ENCODE results near the gene TNFSF11.
"Not testable (repeated sequence)": the region's sequence is repeated elsewhere in the genome, so short reads cannot be mapped to it uniquely, and the experiment has no call there.

The TNFSF11 gene

DNA sequence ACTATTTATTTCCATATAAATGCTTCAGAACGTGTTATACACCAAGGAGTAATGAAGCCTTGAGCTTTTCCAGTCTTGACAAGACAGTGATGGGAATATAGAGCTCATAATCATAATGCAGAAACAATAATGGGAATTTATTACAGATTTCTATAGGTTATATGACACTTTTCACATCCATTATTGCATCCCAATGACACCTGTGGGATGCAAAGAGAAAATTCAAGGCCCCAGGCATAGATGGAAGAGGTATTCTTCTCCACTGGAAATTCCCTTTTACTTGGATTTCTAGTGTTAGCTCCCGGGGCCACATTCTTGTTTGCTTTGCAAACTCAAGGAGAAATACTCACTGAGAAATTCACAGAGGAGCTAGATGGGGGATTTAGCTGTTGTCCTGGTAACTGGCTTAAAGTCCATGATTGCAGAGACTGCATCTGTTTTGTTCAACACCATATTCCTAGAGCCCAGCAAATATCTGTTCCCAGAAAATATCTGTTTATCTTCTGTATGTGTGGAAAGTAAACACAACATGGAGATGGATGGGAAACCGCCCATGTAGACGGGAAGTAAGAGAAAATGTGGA, 30.6 kb upstream of the TNFSF11 start:
- no peak overlapping the region for H3K27ac ChIP-seq (ENCODE audit: low read depth, low read length)
- no peaks in the 10 kb centered on the region for H3K36me3 ChIP-seq (ENCODE audit: insufficient read depth, low read length)
- H3K27me3 ChIP-seq (ENCODE audit: insufficient read depth, low read length): no peaks in the 10 kb centered on the region
- H3K4me1 ChIP-seq (ENCODE audit: control insufficient read depth, insufficient read depth, low read length, unreplicated experiment): peaks cover 14% of the 10 kb centered on the region
- H3K79me2 ChIP-seq (ENCODE audit: control insufficient read depth, insufficient read depth, low read length, unreplicated experiment): no peaks in the 10 kb centered on the region
- no peak overlapping the region for H3K4me3 ChIP-seq (ENCODE audit: low read depth, low read length)
- H2AFZ ChIP-seq (ENCODE audit: low read length, unreplicated experiment): no peak overlapping the region

DNA sequence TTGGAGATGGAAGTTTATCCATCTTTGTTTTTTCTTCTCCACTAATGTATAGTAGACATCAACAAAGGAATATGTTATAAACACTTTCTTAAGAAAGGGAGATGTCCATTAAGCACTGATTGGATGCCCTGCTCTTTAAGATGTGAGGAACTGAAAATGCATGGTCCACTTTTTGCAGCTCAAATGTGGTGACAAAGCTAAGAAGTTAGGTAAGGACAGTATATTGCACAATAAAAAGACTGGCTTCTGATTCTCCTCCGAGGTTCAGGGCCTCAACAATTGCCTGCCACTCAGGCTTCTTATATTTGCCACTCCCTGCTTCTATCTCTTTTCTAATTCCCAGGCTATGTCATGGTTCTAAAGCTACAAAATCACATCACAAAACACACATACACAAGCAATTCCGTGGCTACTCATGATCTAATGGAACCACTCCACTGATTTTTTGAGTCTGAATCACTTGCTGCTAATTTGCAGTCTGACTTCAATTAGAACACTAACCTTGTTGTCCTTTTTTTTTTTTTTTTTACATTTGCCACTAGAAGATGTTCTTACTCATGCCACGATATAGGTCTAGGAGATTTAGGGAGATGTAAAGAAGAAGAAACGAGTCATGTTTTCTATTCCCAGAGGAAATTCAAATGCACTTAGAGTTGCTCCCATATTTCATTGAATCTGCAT, 29.6 kb upstream of the TNFSF11 start:
- H3K36me3 ChIP-seq (ENCODE audit: insufficient read depth, low read length): no peaks in the 10 kb centered on the region
- H3K79me2 ChIP-seq (ENCODE audit: control insufficient read depth, insufficient read depth, low read length, unreplicated experiment): no peaks in the 10 kb centered on the region
- no peak overlapping the region for H3K4me3 ChIP-seq (ENCODE audit: low read depth, low read length)
- no peak overlapping the region for H2AFZ ChIP-seq (ENCODE audit: low read length, unreplicated experiment)
- H3K27me3 ChIP-seq (ENCODE audit: insufficient read depth, low read length): no peaks in the 10 kb centered on the region
- H3K4me1 ChIP-seq (ENCODE audit: control insufficient read depth, insufficient read depth, low read length, unreplicated experiment): peaks cover 8% of the 10 kb centered on the region
- no peak overlapping the region for H3K27ac ChIP-seq (ENCODE audit: low read depth, low read length)

DNA sequence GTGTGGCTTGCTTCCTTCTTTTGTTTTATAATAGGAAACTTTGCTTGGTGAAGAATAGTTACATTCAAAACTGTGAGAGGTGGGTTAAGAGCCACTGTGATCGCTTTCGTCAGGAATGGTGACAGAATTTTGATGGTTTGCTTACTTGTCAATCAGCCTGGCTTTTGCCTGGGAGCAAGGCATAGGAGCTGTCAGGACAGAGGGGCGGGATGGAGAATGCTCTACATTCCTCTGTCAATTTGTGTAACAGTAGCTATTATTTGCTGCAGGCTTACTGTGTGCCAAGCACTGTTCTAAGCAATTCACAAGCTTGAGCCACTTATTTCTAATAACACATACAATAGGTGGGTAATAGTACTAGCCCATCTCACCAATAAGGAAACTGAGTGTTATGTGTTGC, 28.1 kb upstream of the TNFSF11 start:
- H3K27me3 ChIP-seq (ENCODE audit: insufficient read depth, low read length): no peaks in the 10 kb centered on the region
- no peak overlapping the region for H3K4me3 ChIP-seq (ENCODE audit: low read depth, low read length)
- no peaks in the 10 kb centered on the region for H3K36me3 ChIP-seq (ENCODE audit: insufficient read depth, low read length)
- H2AFZ ChIP-seq (ENCODE audit: low read length, unreplicated experiment): no peak overlapping the region
- H3K4me1 ChIP-seq (ENCODE audit: control insufficient read depth, insufficient read depth, low read length, unreplicated experiment): peaks cover 8% of the 10 kb centered on the region
- no peak overlapping the region for H3K27ac ChIP-seq (ENCODE audit: low read depth, low read length)
- H3K79me2 ChIP-seq (ENCODE audit: control insufficient read depth, insufficient read depth, low read length, unreplicated experiment): no peaks in the 10 kb centered on the region

DNA sequence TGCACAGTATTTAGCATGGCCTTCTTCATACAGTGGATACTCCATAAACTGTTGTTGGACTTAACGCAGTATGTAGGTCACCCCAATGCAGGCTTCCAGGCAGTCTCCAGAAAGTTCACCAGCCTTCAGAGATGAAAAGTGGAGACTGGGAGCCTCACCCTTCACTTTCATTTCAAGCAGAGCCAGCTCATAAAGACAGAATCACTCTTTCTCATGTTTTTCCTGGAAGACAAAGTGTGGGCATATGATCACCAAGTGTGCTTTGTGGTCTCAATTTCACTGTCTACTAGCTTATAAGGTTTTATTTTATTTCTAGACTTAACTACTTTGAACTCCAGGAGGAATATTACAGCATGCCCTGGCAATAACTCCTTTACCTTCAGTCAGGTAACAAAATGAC, 26.3 kb upstream of the TNFSF11 start:
- Histone ChIP-seq H3K4me3 (ENCODE audit: low read depth, low read length) (no peak overlapping the region), H3K79me2 (ENCODE audit: control insufficient read depth, insufficient read depth, low read length, unreplicated experiment) (no peaks in the 10 kb centered on the region), H3K27ac (ENCODE audit: low read depth, low read length) (no peak overlapping the region), H3K4me1 (ENCODE audit: control insufficient read depth, insufficient read depth, low read length, unreplicated experiment) (peaks cover 8% of the 10 kb centered on the region), H2AFZ (ENCODE audit: low read length, unreplicated experiment) (no peak overlapping the region), H3K36me3 (ENCODE audit: insufficient read depth, low read length) (no peaks in the 10 kb centered on the region), H3K27me3 (ENCODE audit: insufficient read depth, low read length) (no peaks in the 10 kb centered on the region)

DNA sequence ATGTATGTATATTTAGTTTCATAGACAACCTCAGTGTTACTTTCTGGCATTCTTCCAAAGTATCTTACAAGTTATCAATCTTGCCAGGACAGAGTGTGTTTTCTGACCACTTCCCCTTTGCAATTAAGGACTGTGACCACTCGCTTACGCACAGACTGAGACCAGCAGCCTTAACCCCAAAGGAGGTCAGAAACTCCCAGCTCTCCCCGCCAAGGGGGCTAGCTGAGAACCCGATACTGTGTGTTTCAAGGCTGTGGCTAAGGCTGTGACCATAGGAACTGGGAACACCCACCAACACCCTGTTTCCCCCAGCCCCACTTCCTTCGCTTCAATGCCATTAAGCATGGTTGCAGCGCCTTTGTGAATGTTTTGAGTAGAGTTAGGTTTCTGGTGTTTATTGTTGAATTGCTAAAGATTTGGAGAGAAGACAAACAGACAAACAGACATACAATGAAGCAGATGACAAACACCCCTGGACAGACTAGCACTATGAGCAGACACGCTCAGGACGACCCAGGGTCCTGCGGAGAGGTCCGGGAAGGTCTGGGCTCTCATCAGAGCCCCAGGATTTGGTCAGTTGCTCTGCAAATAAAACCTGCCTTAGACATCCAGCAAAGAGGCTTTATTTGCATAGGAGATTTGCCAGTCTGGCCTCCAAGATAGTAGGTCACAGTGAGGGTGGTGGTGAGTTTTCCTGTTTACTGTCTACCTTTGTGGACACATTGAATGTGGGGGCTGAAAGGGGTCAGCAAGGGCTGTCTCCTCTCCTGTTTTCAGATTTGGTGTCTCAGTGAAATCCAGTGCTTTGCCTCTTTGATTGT, 25.0 kb upstream of the TNFSF11 start:
- H3K4me1 ChIP-seq (ENCODE audit: control insufficient read depth, insufficient read depth, low read length, unreplicated experiment): peaks cover 17% of the 10 kb centered on the region
- H3K27me3 ChIP-seq (ENCODE audit: insufficient read depth, low read length): no peaks in the 10 kb centered on the region
- H2AFZ ChIP-seq (ENCODE audit: low read length, unreplicated experiment): no peak overlapping the region

DNA sequence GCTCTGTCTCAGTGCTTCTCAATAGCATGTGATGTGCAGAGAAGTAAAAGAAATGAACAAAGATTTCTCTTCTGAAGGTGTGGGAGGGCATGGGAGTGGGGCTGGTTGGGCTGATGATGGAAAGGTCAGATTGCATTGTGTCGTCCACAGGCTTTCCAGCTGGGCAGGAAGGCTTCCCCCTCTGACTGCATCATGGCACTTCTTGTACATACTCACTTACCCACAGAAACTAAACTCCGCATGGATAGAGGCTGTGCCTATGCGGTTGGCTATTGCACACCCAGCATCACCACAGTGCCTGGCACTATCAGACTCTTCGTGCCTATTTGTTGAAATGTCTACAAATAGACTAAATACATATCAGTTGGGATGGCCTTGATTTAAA, 24.4 kb upstream of the TNFSF11 start:
- H3K36me3 ChIP-seq (ENCODE audit: insufficient read depth, low read length): no peaks in the 10 kb centered on the region
- no peaks in the 10 kb centered on the region for H3K79me2 ChIP-seq (ENCODE audit: control insufficient read depth, insufficient read depth, low read length, unreplicated experiment)
- H2AFZ ChIP-seq (ENCODE audit: low read length, unreplicated experiment): no peak overlapping the region
- H3K27ac ChIP-seq (ENCODE audit: low read depth, low read length): no peak overlapping the region
- no peak overlapping the region for H3K4me3 ChIP-seq (ENCODE audit: low read depth, low read length)
- H3K4me1 ChIP-seq (ENCODE audit: control insufficient read depth, insufficient read depth, low read length, unreplicated experiment): peaks cover 16% of the 10 kb centered on the region
- H3K27me3 ChIP-seq (ENCODE audit: insufficient read depth, low read length): no peaks in the 10 kb centered on the region

More for the DNA sequence above, 25.0 kb upstream of the TNFSF11 start:
- Histone ChIP-seq H3K27ac (ENCODE audit: low read depth, low read length) (no peak overlapping the region), H3K36me3 (ENCODE audit: insufficient read depth, low read length) (no peaks in the 10 kb centered on the region), H3K79me2 (ENCODE audit: control insufficient read depth, insufficient read depth, low read length, unreplicated experiment) (no peaks in the 10 kb centered on the region), H3K4me3 (ENCODE audit: low read depth, low read length) (no peak overlapping the region)

DNA sequence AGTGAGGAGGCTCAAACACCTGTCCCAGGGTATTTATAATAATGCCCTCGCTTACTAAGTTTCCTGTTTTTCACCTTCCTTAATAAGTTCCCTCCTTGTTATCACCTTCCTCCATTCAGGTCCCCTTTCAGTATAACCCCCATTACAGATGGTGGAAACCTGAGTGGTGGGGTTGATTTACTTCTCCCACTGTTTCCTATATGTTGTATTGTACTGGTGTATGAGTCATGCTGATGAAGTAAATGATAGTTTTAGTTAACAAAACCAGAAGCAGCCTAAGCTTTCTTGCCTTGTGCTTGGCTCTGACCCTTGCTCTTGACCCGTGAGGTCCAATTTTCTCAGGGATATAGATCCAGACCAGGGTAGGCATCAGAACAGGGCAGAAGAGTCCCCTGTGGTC, 22.3 kb upstream of the TNFSF11 start:
- Histone ChIP-seq H3K4me1 (ENCODE audit: control insufficient read depth, insufficient read depth, low read length, unreplicated experiment) (peaks cover 14% of the 10 kb centered on the region), H3K79me2 (ENCODE audit: control insufficient read depth, insufficient read depth, low read length, unreplicated experiment) (no peaks in the 10 kb centered on the region), H3K36me3 (ENCODE audit: insufficient read depth, low read length) (no peaks in the 10 kb centered on the region), H3K4me3 (ENCODE audit: low read depth, low read length) (no peak overlapping the region), H2AFZ (ENCODE audit: low read length, unreplicated experiment) (no peak overlapping the region), H3K27me3 (ENCODE audit: insufficient read depth, low read length) (no peaks in the 10 kb centered on the region), H3K27ac (ENCODE audit: low read depth, low read length) (no peak overlapping the region)

DNA sequence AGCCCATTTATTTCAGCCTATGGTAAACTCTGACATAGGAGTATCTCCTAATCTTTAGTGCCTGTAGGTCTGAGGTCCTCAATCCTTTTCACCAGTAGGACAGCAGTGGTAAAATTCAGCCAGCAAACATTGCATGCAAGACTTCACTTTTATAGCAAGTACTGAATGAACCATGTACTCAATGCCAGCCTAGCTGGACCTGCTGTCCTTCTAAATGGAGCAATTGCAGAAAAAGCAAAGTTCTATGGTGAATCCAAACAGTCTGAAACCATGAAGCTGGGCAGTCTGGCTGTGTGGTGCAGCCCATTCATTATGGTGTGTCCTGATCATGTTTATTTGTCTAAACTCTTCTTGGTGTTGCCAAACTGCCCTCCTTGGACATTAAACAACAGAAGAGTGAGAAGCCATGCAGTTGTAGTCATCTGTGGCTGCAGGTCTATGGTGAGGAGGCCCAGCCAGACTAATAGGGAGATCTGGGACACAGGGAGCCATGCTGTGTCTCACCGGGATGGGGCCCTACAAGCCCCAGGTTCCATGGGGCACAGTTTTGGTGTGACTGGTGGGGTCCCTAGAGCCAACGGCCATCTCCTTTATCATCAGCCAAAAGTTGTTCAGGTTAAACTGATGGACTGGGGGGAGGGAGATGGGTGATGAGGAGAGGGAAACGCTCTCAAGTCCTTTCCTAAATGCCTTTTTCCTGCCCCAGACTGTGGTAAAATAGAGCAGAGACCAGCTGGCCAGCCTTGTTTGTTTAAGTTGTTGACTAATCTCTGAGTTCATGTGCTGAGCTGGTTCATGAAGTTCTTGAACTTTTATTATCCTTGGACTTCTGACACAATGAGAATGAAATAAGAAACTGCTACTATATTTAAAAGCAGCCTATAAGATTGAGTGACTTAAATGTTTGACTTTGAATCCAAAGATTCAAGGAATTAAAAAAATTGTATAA, 20.6 kb upstream of the TNFSF11 start:
- Histone ChIP-seq H3K79me2 (ENCODE audit: control insufficient read depth, insufficient read depth, low read length, unreplicated experiment) (no peaks in the 10 kb centered on the region), H3K27me3 (ENCODE audit: insufficient read depth, low read length) (no peaks in the 10 kb centered on the region), H2AFZ (ENCODE audit: low read length, unreplicated experiment) (no peak overlapping the region), H3K27ac (ENCODE audit: low read depth, low read length) (0 out of 2 replicates have a peak overlapping the region, but pooled peaks have one; percentile 20), H3K36me3 (ENCODE audit: insufficient read depth, low read length) (no peaks in the 10 kb centered on the region), H3K4me1 (ENCODE audit: control insufficient read depth, insufficient read depth, low read length, unreplicated experiment) (peaks cover 14% of the 10 kb centered on the region), H3K4me3 (ENCODE audit: low read depth, low read length) (no peak overlapping the region)

DNA sequence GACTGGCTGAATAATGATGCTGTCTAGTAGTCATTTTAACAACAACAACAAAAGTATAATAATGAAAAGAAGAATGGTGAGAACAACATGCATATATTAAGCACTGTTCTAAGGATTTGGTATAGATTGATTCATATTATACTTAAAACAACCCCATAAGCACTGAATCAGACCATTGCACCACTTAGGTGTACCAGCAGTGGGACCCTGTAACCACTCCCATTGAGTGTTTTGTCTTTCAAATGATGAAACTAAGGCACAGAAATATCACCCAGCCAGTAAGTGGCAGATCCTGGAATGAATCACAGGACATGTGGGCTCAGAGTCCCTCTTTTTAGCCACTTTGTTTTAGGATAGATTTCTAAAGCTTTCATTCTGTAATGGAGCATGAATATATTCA, 14.9 kb upstream of the TNFSF11 start:
- Histone ChIP-seq H3K4me3 (ENCODE audit: low read depth, low read length) (no peak overlapping the region), H2AFZ (ENCODE audit: low read length, unreplicated experiment) (no peak overlapping the region), H3K36me3 (ENCODE audit: insufficient read depth, low read length) (no peaks in the 10 kb centered on the region), H3K27ac (ENCODE audit: low read depth, low read length) (no peak overlapping the region), H3K4me1 (ENCODE audit: control insufficient read depth, insufficient read depth, low read length, unreplicated experiment) (peaks cover 4% of the 10 kb centered on the region), H3K79me2 (ENCODE audit: control insufficient read depth, insufficient read depth, low read length, unreplicated experiment) (no peaks in the 10 kb centered on the region), H3K27me3 (ENCODE audit: insufficient read depth, low read length) (no peaks in the 10 kb centered on the region)

DNA sequence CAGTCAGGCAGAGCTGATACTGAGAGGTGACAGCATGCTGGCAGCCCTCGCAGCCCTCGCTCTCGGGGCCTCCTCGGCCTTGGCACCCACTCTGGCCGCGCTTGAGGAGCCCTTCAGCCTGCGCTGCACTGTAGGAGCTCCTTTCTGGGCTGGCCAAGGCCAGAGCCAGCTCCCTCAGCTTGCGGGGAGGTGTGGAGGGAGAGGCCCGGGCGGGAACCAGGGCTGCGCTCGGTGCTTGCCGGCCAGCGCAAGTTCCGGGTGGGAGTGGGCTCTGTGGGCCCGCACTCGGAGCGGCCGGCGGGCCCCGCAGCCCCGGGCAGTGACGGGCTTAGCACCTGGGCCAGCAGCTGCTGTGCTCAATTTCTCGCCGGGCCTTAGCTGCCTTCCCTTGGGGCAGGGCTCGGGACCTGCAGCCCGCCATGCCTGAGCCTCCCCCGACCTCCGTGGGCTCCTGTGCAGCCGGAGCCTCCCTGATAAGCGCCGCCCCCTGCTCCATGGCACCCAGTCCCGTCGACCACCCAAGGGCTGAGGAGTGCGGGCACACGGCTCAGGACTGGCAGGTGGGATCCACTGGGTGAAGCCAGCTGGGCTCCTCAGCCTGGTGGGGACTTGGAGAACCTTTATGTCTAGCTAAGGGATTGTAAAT, 14.3 kb upstream of the TNFSF11 start:
- H3K27ac ChIP-seq (ENCODE audit: low read depth, low read length); H3K4me3 ChIP-seq (ENCODE audit: low read depth, low read length); H2AFZ ChIP-seq (ENCODE audit: low read length, unreplicated experiment); H3K4me1 ChIP-seq (ENCODE audit: control insufficient read depth, insufficient read depth, low read length, unreplicated experiment); H3K27me3 ChIP-seq (ENCODE audit: insufficient read depth, low read length); H3K79me2 ChIP-seq (ENCODE audit: control insufficient read depth, insufficient read depth, low read length, unreplicated experiment); H3K36me3 ChIP-seq (ENCODE audit: insufficient read depth, low read length): not testable (repeated sequence)

All from ACC112 (cell line).